Measurements from ENCODE around the gene FRMD4A.

DNA sequence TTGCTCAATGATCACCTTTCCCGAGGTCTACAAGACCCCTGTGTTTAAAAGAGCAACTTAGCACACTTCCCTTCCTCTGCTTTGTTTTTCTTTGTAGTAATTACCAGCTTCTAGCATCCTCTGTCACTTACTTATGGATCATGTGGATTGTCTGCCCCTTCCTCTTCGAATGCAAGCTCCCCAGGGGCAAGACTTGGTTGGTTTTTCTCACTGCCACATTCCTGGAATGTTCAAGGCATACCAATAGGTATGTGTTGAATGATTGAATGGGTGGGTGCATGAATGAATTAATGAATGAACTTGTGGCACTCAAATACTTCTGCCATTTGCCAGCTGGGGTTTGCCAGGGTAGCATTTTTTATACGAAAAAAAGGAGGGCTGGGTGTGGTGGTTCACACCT lies 450.0 kb downstream of the FRMD4A start:
- no peak for TF ChIP-seq CTCF (IDR thresholded peaks at IDR 0.05; ENCODE audit: low read depth, low read length, poor library complexity, severe bottlenecking)
- TF ChIP-seq EZH2phosphoT487 (IDR thresholded peaks at IDR 0.05; ENCODE audit: borderline replicate concordance, low read length), result no peak
